Measurements from ENCODE around the gene TRIP6. TPM values are rescaled to one million over a fixed set of nuclear protein-coding genes. Genes with fewer than 3 reads are reported as not detected.

Gene TRIP6
- total and polyA plus RNA-seq, 2 donors (not counting 1 experiment from before 2014, with no cell fraction given) = 6.8 to 13.8 TPM

DNA sequence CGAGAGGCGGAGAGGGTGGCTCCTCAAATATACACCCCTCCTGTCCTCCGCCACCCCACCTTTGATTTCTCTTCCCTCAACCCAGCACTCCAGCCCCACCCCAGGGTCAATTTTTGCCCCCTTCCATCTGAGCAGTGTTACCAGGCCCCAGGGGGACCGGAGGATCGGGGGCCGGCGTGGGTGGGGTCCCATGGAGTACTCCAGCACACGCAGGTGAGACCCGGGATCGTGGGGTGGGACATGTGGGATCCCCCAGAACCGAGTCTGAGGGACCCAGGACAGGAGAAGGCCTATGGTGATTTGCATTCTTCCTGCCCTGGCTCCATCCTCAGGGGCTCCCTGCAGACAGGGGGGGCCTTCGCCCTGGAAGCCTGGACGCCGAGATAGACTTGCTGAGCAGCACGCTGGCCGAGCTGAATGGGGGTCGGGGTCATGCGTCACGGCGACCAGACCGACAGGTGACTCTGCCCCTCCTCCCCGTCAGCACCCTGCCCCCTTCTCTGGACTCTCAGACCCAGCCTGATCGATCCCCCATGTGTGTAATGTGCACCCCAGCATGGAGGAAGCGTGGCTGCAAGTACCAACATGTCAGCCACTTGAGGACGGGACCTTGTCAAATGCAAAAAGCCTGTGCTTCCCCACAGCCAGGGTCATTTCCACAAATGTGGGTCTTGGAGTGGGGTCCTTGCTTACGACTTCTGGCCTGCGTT lies 744 bp downstream of the TRIP6 start:
- H3K4me1 ChIP-seq (ENCODE audit: control insufficient read depth in 2 of 2, insufficient read depth in 2 of 2, low read length in 2 of 2) = peaks cover 21 to 28% of the 10 kb centered on the region in 2 donors
- peak overlapping the region; percentile 96 for H3K4me2 ChIP-seq (replicated peaks; ENCODE audit: low read depth, low read length, poor library complexity, severe bottlenecking)
- 22% methylated on average over 24 of the region's 27 CpGs for WGBS (ENCODE audit: insufficient coverage)
- H3K4me3 ChIP-seq (ENCODE audit: control extremely low read depth in 1 of 5, extremely low read depth in 1 of 5, insufficient read depth in 1 of 5, low read depth in 2 of 5, low read length in 4 of 5) = peak overlapping the region in 4 of 5 experiments; percentile 47 to 75 (median 58)
- H2AFZ ChIP-seq (ENCODE audit: insufficient read depth, low read depth, low read length, poor library complexity, severe bottlenecking) = peak overlapping the region; percentile 74
- ATAC-seq (ENCODE audit: low read depth) (no peak), DNase-seq (peak; percentile 35)
- ChIA-PET POLR2A (interaction anchor here (1.3 kb wide), 1 partner anchor 16 kb away, joined by 6 read pairs; the partner anchor contains the start of gene SLC12A9), CTCF (interaction anchor here (1.8 kb wide), 1 partner anchor 27 kb away, joined by 3 read pairs; no protein-coding TSS in a partner anchor)
- peaks cover 24% of the 10 kb centered on the region for H3K4me1 Mint-ChIP-seq
- H3K9me3 ChIP-seq (ENCODE audit: control extremely low read depth in 1 of 3, control insufficient read depth in 2 of 3, insufficient read depth in 1 of 3, low read length in 2 of 3) = peaks cover 0 to 4% (median 0%) of the 10 kb centered on the region in 3 donors
- H3K9me3 Mint-ChIP-seq (ENCODE audit: insufficient read depth) = no peaks in the 10 kb centered on the region
- H3K27ac ChIP-seq (ENCODE audit: low read length in 2 of 2) = peak overlapping the region; percentile 56 to 75
- peak overlapping the region; percentile 81 for H3K9ac ChIP-seq (ENCODE audit: low read length)
- no peaks in the 10 kb centered on the region for H3K27me3 ChIP-seq (replicated peaks in 1 of 4; ENCODE audit: control extremely low read depth in 1 of 4, control insufficient read depth in 3 of 4, insufficient read depth in 4 of 4, low read length in 3 of 4)
- H3K27ac Mint-ChIP-seq = peak overlapping the region; percentile 70
- intact Hi-C loops (cut with micrococcal nuclease) = no loop called here
- peaks cover 0 to 17% of the 10 kb centered on the region in 2 experiments for H3K36me3 ChIP-seq (replicated peaks in 1 of 2; ENCODE audit: control extremely low read depth in 1 of 2, control insufficient read depth in 1 of 2, extremely low read depth in 1 of 2, insufficient read depth in 2 of 2, low read length in 1 of 2)
- H3K27me3 Mint-ChIP-seq = no peaks in the 10 kb centered on the region
- no peaks in the 10 kb centered on the region for H4K20me1 ChIP-seq (ENCODE audit: control insufficient read depth, insufficient read depth, low read length, poor library complexity, severe bottlenecking)
- TF ChIP-seq, protein P1, sequence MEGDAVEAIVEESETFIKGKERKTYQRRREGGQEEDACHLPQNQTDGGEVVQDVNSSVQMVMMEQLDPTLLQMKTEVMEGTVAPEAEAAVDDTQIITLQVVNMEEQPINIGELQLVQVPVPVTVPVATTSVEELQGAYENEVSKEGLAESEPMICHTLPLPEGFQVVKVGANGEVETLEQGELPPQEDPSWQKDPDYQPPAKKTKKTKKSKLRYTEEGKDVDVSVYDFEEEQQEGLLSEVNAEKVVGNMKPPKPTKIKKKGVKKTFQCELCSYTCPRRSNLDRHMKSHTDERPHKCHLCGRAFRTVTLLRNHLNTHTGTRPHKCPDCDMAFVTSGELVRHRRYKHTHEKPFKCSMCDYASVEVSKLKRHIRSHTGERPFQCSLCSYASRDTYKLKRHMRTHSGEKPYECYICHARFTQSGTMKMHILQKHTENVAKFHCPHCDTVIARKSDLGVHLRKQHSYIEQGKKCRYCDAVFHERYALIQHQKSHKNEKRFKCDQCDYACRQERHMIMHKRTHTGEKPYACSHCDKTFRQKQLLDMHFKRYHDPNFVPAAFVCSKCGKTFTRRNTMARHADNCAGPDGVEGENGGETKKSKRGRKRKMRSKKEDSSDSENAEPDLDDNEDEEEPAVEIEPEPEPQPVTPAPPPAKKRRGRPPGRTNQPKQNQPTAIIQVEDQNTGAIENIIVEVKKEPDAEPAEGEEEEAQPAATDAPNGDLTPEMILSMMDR (IDR thresholded peaks at IDR 0.05) = no peak
- TF ChIP-seq EZH2 (IDR thresholded peaks at IDR 0.05; ENCODE audit: borderline replicate concordance, insufficient read depth, low read depth, low read length, poor library complexity, severe bottlenecking) = no peak
- peaks cover 5% of the 10 kb centered on the region for H3K79me2 ChIP-seq (ENCODE audit: control insufficient read depth, insufficient read depth, low read length)
- peak overlapping the region; percentile 79 for H3K4me3 Mint-ChIP-seq

Measured in B cell (primary cell).